WTC11 (cell line): ENCODE data around the gene PEAK3.
A peak's percentile ranks its signal among the peaks of the same experiment; 100 is the strongest.

Experiments
- CDX4 ChIP-seq: fragments of 250-450 bp; sonication (Bioruptor Pico); IDR thresholded peaks from 2 replicates; pipeline ENCODE4 v1.9.0; 2021; ENCODE audit warnings: moderate library complexity, mild to moderate bottlenecking, inconsistent platforms, borderline replicate concordance
- CREB1 ChIP-seq: sonication (generic); formaldehyde crosslinking; IDR thresholded peaks from 2 replicates; pipeline ENCODE4 v1.8.0; 2023; ENCODE audit warnings: mild to moderate bottlenecking, missing genetic modification reagents
- CREM ChIP-seq: sonication (generic); formaldehyde crosslinking; IDR thresholded peaks from 2 replicates; pipeline ENCODE4 v1.8.1; 2022; ENCODE audit warnings: mild to moderate bottlenecking, missing genetic modification reagents, moderate library complexity
- CTCF ChIP-seq: fragments of 200-600 bp; IDR thresholded peaks from 2 replicates; pipeline ENCODE4 v1.8.0; 2022; ENCODE audit warnings: antibody characterized with exemption
- FOXJ3 ChIP-seq: sonication (generic); formaldehyde crosslinking; IDR thresholded peaks from 2 replicates; pipeline ENCODE4 v1.9.0; 2021; ENCODE audit warnings: missing genetic modification reagents, mild to moderate bottlenecking, borderline replicate concordance
- FOXP1 ChIP-seq: sonication (generic); formaldehyde crosslinking; IDR thresholded peaks from 2 replicates; pipeline ENCODE4 v1.8.0; 2022; ENCODE audit warnings: missing genetic modification reagents, mild to moderate bottlenecking, moderate library complexity, borderline replicate concordance
- IRF1 ChIP-seq: sonication (generic); formaldehyde crosslinking; IDR thresholded peaks from 2 replicates; pipeline ENCODE4 v1.8.0; 2023; ENCODE audit warnings: missing genetic modification reagents
- MAX ChIP-seq: sonication (generic); formaldehyde crosslinking; IDR thresholded peaks from 2 replicates; pipeline ENCODE4 v1.8.0; 2022; ENCODE audit warnings: mild to moderate bottlenecking, missing genetic modification reagents
- SOX15 ChIP-seq: fragments of 250-450 bp; sonication (Bioruptor Pico); IDR thresholded peaks from 2 replicates; pipeline ENCODE4 v1.9.0; 2021; ENCODE audit warnings: mild to moderate bottlenecking
- TP53 ChIP-seq: sonication (generic); formaldehyde crosslinking; IDR thresholded peaks from 2 replicates; pipeline ENCODE4 v1.8.1; 2023; ENCODE audit warnings: mild to moderate bottlenecking, missing genetic modification reagents

GRCh38 chr19:2328401-2329148, 46.6 kb upstream of the PEAK3 start, which contains the start of the genes LSM7 and SPPL2B:
- TF ChIP-seq SOX15 (CRISPR knock-in tag) (no peak), FOXJ3 (no peak), MAX (CRISPR knock-in tag) (peak; percentile 80; the same call in 1 of the 2 replicates), CTCF (no peak), IRF1 (CRISPR knock-in tag) (no peak), TP53 (CRISPR knock-in tag) (no peak), CREB1 (CRISPR knock-in tag) (no peak), FOXP1 (CRISPR knock-in tag) (0 out of 2 replicates have a peak, but pooled peaks have one; percentile 17), CDX4 (CRISPR knock-in tag) (no peak), CREM (CRISPR knock-in tag) (no peak)
